Osteocyte (in vitro differentiated cells): ENCODE data around the gene FAM89B. TPM values are rescaled to one million over a fixed set of nuclear protein-coding genes. Genes with fewer than 3 reads are reported as not detected.

Experiments used
- DNase-seq: peaks from one replicate; pipeline ENCODE4 v3.0.0; 2021; ENCODE audit warnings: mixed read lengths; ENCODE audit not compliant: unreplicated experiment; ENCODE audit errors: extremely low spot score
- H3K27ac Mint-ChIP-seq: one replicate; pipeline ENCODE4 v1.8.0; 2021; ENCODE audit warnings: mild to moderate bottlenecking, mixed read lengths; ENCODE audit not compliant: unreplicated experiment
- H3K27me3 Mint-ChIP-seq: one replicate; pipeline ENCODE4 v1.8.0; 2021; ENCODE audit warnings: mixed read lengths; ENCODE audit not compliant: unreplicated experiment
- H3K36me3 Mint-ChIP-seq: one replicate; pipeline ENCODE4 v1.8.0; 2021; ENCODE audit warnings: mixed read lengths; ENCODE audit not compliant: unreplicated experiment
- H3K4me1 Mint-ChIP-seq: one replicate; pipeline ENCODE4 v1.8.0; 2021; ENCODE audit warnings: mixed read lengths; ENCODE audit not compliant: unreplicated experiment
- H3K4me3 Mint-ChIP-seq: one replicate; pipeline ENCODE4 v1.8.0; 2021; ENCODE audit warnings: mild to moderate bottlenecking, moderate library complexity, mixed read lengths; ENCODE audit not compliant: unreplicated experiment
- H3K9me3 Mint-ChIP-seq: one replicate; pipeline ENCODE4 v1.8.0; 2021; ENCODE audit warnings: mixed read lengths; ENCODE audit not compliant: unreplicated experiment
- total RNA-seq: library from RNA; stranded (reverse); gene quantifications from 2 replicates; pipeline ENCODE4 v1.2.1, GENCODE V29; 2021
- TF ChIP-seq, protein P1 (sequence below): fragments of 200-600 bp; sonication (generic); IDR thresholded peaks from 2 replicates; pipeline ENCODE4 v1.5.0; 2021; ENCODE audit warnings: antibody characterized with exemption, mild to moderate bottlenecking, moderate library complexity

Gene FAM89B
- total RNA-seq, 1 donor from 2014 or later = 92.1 TPM

GRCh38 chr11:65577756-65578109 is 5.4 kb downstream of the FAM89B start:
- Mint-ChIP-seq H3K27me3 (no peaks in the 10 kb centered on the region), H3K4me3 (peak overlapping the region; percentile 6)
- no peak for DNase-seq

DNA sequence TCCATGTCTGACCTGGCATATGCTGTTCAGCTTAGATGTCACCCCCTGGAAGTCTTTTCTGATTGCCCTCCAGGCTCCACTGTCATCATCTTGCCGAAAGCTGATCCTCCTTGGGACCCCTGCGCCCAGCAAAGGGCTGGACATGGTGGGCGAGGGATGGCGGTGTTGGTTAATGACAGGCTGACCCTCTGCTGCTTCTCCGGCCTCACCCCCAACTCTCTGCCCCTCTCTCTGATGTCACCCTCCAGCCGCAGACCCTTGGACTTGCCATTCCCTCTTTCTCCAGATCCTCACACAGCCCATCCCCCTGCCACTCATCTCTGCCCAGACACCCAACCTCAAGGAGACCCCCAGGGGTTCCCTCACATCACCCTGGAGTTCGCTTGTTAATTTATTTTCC is 5.8 kb downstream of the FAM89B start:
- H3K4me3 Mint-ChIP-seq = no peak overlapping the region
- no peaks in the 10 kb centered on the region for H3K9me3 Mint-ChIP-seq
- no peaks in the 10 kb centered on the region for H3K27me3 Mint-ChIP-seq
- H3K27ac Mint-ChIP-seq = peak overlapping the region; percentile 80
- peaks cover 8% of the 10 kb centered on the region for H3K36me3 Mint-ChIP-seq
- TF ChIP-seq, protein P1, sequence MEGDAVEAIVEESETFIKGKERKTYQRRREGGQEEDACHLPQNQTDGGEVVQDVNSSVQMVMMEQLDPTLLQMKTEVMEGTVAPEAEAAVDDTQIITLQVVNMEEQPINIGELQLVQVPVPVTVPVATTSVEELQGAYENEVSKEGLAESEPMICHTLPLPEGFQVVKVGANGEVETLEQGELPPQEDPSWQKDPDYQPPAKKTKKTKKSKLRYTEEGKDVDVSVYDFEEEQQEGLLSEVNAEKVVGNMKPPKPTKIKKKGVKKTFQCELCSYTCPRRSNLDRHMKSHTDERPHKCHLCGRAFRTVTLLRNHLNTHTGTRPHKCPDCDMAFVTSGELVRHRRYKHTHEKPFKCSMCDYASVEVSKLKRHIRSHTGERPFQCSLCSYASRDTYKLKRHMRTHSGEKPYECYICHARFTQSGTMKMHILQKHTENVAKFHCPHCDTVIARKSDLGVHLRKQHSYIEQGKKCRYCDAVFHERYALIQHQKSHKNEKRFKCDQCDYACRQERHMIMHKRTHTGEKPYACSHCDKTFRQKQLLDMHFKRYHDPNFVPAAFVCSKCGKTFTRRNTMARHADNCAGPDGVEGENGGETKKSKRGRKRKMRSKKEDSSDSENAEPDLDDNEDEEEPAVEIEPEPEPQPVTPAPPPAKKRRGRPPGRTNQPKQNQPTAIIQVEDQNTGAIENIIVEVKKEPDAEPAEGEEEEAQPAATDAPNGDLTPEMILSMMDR = no peak
- no peak for DNase-seq
- H3K4me1 Mint-ChIP-seq = peaks cover 43% of the 10 kb centered on the region

More at GRCh38 chr11:65577756-65578109, 5.4 kb downstream of the FAM89B start:
- Mint-ChIP-seq H3K9me3 (no peaks in the 10 kb centered on the region), H3K27ac (peak overlapping the region; percentile 80), H3K36me3 (peaks cover 4% of the 10 kb centered on the region), H3K4me1 (peaks cover 44% of the 10 kb centered on the region)
- TF ChIP-seq, protein P1 = no peak

DNA sequence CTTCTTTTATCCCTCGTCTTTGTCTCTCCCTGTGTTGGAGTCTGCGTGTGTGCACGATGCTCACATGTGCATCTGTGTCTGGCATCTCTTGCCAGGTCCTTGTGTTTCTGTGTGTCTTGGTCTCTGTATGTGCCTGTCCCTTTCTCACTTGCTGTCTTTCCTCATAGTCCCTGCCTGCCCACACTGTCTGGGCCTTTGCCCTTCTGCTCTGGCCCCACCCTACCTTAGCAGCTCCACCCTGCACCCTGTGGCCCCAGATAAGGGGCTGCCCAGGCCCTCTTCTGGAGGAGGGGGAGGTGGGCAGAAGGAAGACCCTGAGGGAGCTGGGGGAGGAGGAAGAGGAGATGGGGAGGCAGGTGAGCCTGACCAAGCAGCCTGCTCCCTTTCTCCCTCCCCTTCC is 6.3 kb downstream of the FAM89B start:
- Mint-ChIP-seq H3K27me3 (no peaks in the 10 kb centered on the region), H3K36me3 (peaks cover 11% of the 10 kb centered on the region), H3K9me3 (no peaks in the 10 kb centered on the region), H3K27ac (peak overlapping the region; percentile 80), H3K4me1 (peaks cover 39% of the 10 kb centered on the region), H3K4me3 (no peak overlapping the region)
- TF ChIP-seq, protein P1 = no peak
- DNase-seq = no peak

GRCh38 chr11:65579291-65579690 is 7.0 kb downstream of the FAM89B start:
- TF ChIP-seq, protein P1 = no peak
- Mint-ChIP-seq H3K4me3 (no peak overlapping the region), H3K4me1 (peaks cover 35% of the 10 kb centered on the region), H3K27ac (no peak overlapping the region), H3K9me3 (no peaks in the 10 kb centered on the region), H3K27me3 (no peaks in the 10 kb centered on the region), H3K36me3 (peaks cover 11% of the 10 kb centered on the region)
- no peak for DNase-seq

- Mint-ChIP-seq H3K9me3 (no peaks in the 10 kb centered on the region), H3K36me3 (peaks cover 11% of the 10 kb centered on the region), H3K4me3 (no peak overlapping the region), H3K4me1 (peaks cover 29% of the 10 kb centered on the region), H3K27me3 (no peaks in the 10 kb centered on the region), H3K27ac (no peak overlapping the region)
- DNase-seq = no peak
- TF ChIP-seq, protein P1 = no peak
These were observed 7.8 kb downstream of the FAM89B start for GRCh38 chr11:65580031-65580692.
